ENCODE results near the gene MYO1F.

The MYO1F gene

DNA sequence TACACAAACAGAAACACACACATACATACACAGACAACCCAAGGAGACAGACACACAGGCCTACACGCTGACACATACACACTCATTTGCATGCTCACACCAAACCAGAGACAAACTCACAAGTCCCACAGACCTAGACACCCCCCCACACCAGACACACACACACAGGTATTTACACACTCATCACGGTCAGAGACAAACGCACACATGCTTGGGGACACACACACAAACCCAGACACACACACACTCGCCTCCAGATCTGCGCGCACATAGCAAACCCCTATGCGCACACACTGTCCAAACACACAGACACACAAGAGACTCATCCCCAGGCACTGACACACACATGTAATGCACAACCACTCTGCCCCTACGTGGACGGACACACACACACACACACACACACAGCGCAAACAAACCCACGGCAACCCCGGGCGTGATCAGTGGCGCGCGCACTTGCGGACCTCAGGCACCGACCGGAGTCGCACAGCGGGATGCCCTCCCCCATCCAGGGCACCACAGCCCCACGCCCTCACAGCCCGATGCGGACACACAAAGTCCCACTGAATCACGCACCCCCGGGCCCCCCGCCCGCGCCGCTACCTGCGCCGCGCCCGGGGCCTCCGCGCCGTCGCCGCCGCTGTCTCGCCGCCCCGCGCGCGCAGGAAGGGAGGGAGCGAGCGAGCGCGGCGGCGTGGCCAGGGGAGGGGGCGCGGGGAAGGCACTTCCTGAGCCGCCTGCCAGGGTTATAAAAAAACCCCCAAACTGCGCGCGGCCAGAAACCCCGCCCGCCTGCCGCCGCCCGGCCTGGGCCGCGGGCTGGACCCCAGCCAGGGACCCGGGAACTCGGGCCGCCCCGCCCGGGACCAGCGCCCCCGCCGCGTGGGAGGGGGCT, 33.0 kb upstream of the MYO1F start, which contains the start of gene ADAMTS10:
TSS of gene ADAMTS10 (minus strand) at position 675 of the 895 bp plus-strand sequence. CDS start 5,005 bp downstream, outside the sequence.
- DNase-seq (ENCODE audit: low read depth): no peak
- TF ChIP-seq, protein P1, sequence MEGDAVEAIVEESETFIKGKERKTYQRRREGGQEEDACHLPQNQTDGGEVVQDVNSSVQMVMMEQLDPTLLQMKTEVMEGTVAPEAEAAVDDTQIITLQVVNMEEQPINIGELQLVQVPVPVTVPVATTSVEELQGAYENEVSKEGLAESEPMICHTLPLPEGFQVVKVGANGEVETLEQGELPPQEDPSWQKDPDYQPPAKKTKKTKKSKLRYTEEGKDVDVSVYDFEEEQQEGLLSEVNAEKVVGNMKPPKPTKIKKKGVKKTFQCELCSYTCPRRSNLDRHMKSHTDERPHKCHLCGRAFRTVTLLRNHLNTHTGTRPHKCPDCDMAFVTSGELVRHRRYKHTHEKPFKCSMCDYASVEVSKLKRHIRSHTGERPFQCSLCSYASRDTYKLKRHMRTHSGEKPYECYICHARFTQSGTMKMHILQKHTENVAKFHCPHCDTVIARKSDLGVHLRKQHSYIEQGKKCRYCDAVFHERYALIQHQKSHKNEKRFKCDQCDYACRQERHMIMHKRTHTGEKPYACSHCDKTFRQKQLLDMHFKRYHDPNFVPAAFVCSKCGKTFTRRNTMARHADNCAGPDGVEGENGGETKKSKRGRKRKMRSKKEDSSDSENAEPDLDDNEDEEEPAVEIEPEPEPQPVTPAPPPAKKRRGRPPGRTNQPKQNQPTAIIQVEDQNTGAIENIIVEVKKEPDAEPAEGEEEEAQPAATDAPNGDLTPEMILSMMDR (IDR thresholded peaks at IDR 0.05; ENCODE audit: low read depth, low read length, missing control alignments): no peak

GRCh38 chr19:8609279-8610040, 32.2 kb upstream of the MYO1F start:
- no peak for DNase-seq (ENCODE audit: low read depth)
- TF ChIP-seq, protein P1 (IDR thresholded peaks at IDR 0.05; ENCODE audit: low read depth, low read length, missing control alignments): no peak
- no peak overlapping the region for H3K4me3 ChIP-seq (ENCODE audit: low read depth, low read length)

More for the DNA sequence above, 33.0 kb upstream of the MYO1F start, which contains the start of gene ADAMTS10:
- no peak within 1 kb of the TSS for H3K4me3 ChIP-seq (ENCODE audit: low read depth, low read length)

GRCh38 chr19:8608941-8609278, 31.7 kb upstream of the MYO1F start:
- TF ChIP-seq, protein P1 (IDR thresholded peaks at IDR 0.05; ENCODE audit: low read depth, low read length, missing control alignments): no peak

GRCh38 chr19:8607386-8607785, 30.1 kb upstream of the MYO1F start:
- DNase-seq (ENCODE audit: low read depth): no peak
- H3K4me3 ChIP-seq (ENCODE audit: low read depth, low read length): no peak overlapping the region
- TF ChIP-seq, protein P1 (IDR thresholded peaks at IDR 0.05; ENCODE audit: low read depth, low read length, missing control alignments): no peak

More at GRCh38 chr19:8608941-8609278, 31.7 kb upstream of the MYO1F start:
- no peak for DNase-seq (ENCODE audit: low read depth)
- H3K4me3 ChIP-seq (ENCODE audit: low read depth, low read length): no peak overlapping the region

- no peak overlapping the region for H3K4me3 ChIP-seq (ENCODE audit: low read depth, low read length)
- no peak for DNase-seq (ENCODE audit: low read depth)
- TF ChIP-seq, protein P1 (IDR thresholded peaks at IDR 0.05; ENCODE audit: low read depth, low read length, missing control alignments): no peak
These were observed 28.3 kb upstream of the MYO1F start for GRCh38 chr19:8605514-8605913.

GRCh38 chr19:8601796-8602195, 24.6 kb upstream of the MYO1F start:
- TF ChIP-seq, protein P1 (IDR thresholded peaks at IDR 0.05; ENCODE audit: low read depth, low read length, missing control alignments): no peak
- H3K4me3 ChIP-seq (ENCODE audit: low read depth, low read length): no peak overlapping the region
- no peak for DNase-seq (ENCODE audit: low read depth)
